Measurements from ENCODE around the gene ZBTB20. TPM values are rescaled to one million over a fixed set of nuclear protein-coding genes. Genes with fewer than 3 reads are reported as not detected.

Gene ZBTB20
- total and polyA plus RNA-seq, 2 of the 4 experiments (the other 2 are of a cell fraction): 0.75 to 14.7 TPM

DNA sequence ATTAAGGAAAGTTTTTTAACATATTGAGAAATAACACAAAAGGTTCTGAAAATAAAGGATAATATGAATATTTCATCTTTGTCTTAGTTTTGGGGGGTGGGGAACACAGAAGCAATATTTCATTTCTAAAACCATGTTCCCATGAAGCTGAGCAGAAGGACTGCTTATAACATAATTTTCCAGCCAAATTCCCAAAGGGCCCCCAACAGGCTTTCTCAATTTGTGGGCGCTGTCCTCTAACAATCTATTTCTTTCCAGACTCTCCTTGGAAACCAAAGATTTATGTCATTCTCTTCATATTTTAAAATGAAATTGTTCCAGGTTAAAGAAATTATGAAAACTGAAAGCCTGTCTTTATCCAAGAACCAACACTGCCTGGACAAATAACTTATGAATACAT lies 273.5 kb downstream of the ZBTB20 start:
- H2BK120ac ChIP-seq (ENCODE audit: low read depth, low read length): no peak overlapping the region
- dilution Hi-C loops (cut with HindIII; ENCODE audit: low sequenced_read_pairs, unreplicated experiment) (no loop called here), in situ Hi-C loops (cut with MboI; ENCODE audit: low sequenced_read_pairs) (no loop called here), intact Hi-C loops (cut with micrococcal nuclease) (no loop called here)
- no peak overlapping the region for H3K4ac ChIP-seq (ENCODE audit: low read depth, low read length)
- ChIA-PET CTCF (no interaction called here), POLR2A (ENCODE audit: unreplicated experiment) (no interaction called here)
- no peak overlapping the region for H2BK5ac ChIP-seq (ENCODE audit: low read depth, low read length, poor library complexity, severe bottlenecking)
- TF ChIP-seq CHD1 (IDR thresholded peaks at IDR 0.05; ENCODE audit: low read depth, low read length) (no peak), SMC3 (IDR thresholded peaks at IDR 0.05; ENCODE audit: low read depth, low read length) (no peak), RFX5 (IDR thresholded peaks at IDR 0.05; ENCODE audit: low read depth, low read length) (no peak), RAD21 (IDR thresholded peaks at IDR 0.05; ENCODE audit: low read length) (no peak), RCOR1 (IDR thresholded peaks at IDR 0.05; ENCODE audit: insufficient replicate concordance, low read length) (no peak), CTCF (conservative IDR thresholded peaks at IDR 0.05; ENCODE audit: low read depth, low read length) (no peak), USF2 (IDR thresholded peaks at IDR 0.05; ENCODE audit: low read depth, low read length) (no peak), BHLHE40 (IDR thresholded peaks at IDR 0.05; ENCODE audit: low read depth, low read length) (no peak), MAZ (IDR thresholded peaks at IDR 0.05; ENCODE audit: borderline replicate concordance, low read depth, low read length) (no peak)
- H3K4me1 ChIP-seq (ENCODE audit: control insufficient read depth, insufficient read depth, low read length): peaks cover 2% of the 10 kb centered on the region
- no peak overlapping the region for H2BK20ac ChIP-seq (ENCODE audit: low read depth, low read length)
- H4K91ac ChIP-seq (ENCODE audit: insufficient read depth, low read depth, low read length): no peak overlapping the region
- H3K9me1 ChIP-seq (ENCODE audit: insufficient read depth, low read length): no peaks in the 10 kb centered on the region
- H4K8ac ChIP-seq (ENCODE audit: low read depth in 2 of 2, low read length in 2 of 2): no peak overlapping the region
- no peaks in the 10 kb centered on the region for H3K9me3 ChIP-seq (ENCODE audit: control insufficient read depth, insufficient read depth, low read length)
- H2AK9ac ChIP-seq (replicated peaks; ENCODE audit: low read depth, low read length, poor library complexity): no peak overlapping the region
- no peaks in the 10 kb centered on the region for H4K20me1 ChIP-seq (ENCODE audit: insufficient read depth, low read length)
- no TSS peak for BruUV-seq (replicated peaks)
- H3K18ac ChIP-seq (ENCODE audit: low read depth, low read length): no peak overlapping the region
- no peaks in the 10 kb centered on the region for H3K27me3 ChIP-seq (ENCODE audit: control insufficient read depth, insufficient read depth, low read length)
- no peak overlapping the region for H3K23ac ChIP-seq (ENCODE audit: low read depth, low read length)
- H3K79me1 ChIP-seq (ENCODE audit: low read depth in 1 of 2, low read length in 2 of 2): no peaks in the 10 kb centered on the region; a peak in 1 of 4 replicates
- H3K36me3 ChIP-seq (ENCODE audit: control insufficient read depth, insufficient read depth, low read length): no peaks in the 10 kb centered on the region
- no peak overlapping the region for H3K9ac ChIP-seq (ENCODE audit: low read depth, low read length)
- H2AFZ ChIP-seq (replicated peaks; ENCODE audit: low read length, poor library complexity): no peak overlapping the region
- H4K5ac ChIP-seq (ENCODE audit: low read depth, low read length): no peak overlapping the region
- no peak overlapping the region for H2BK15ac ChIP-seq (ENCODE audit: low read depth, low read length)
- H3K4me3 ChIP-seq (ENCODE audit: insufficient read depth, low read depth, low read length): no peak overlapping the region
- H3K14ac ChIP-seq (replicated peaks; ENCODE audit: low read depth, low read length): no peak overlapping the region
- H3K4me2 ChIP-seq (ENCODE audit: low read depth, low read length): no peak overlapping the region
- ATAC-seq (ENCODE audit: low read depth) (no peak), DNase-seq (no peak)
- WGBS, 2 experiments (ENCODE audit: extremely low coverage in 2 of 2, insufficient read length in 1 of 2): no CpG with 5 or more reads among the region's 1 CpG
- no peak overlapping the region for H3K56ac ChIP-seq (ENCODE audit: extremely low read depth, insufficient read depth, low read length)
- H3K27ac ChIP-seq (ENCODE audit: insufficient read depth, low read length): no peak overlapping the region
- no peak overlapping the region for H2AK5ac ChIP-seq (ENCODE audit: low read depth, low read length)

Measured in IMR-90 (cell line).